ENCODE measurements around the gene GM2A. TPM values are rescaled to one million over a fixed set of nuclear protein-coding genes. Genes with fewer than 3 reads are reported as not detected.

The GM2A gene
- total RNA-seq, 1 donor from 2014 or later, result 51.3 TPM

DNA sequence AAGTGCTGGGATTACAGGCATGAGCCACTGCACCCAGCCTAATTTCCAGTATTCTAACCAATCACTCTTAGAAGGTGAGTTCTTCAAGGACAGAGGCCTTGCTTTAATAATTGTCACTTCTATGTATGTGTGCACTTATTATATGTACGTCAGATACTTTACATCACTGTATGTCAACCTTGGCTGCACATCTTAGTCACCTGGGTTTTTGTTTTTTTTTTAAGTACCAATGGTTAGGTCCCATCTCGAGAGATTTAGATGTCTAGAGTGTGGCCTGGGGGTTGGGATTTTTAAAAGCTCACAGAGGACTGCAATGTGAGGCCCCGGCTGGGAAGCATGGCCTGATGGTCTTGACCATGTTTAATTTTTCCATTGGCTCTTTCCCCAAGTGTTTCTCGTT, 9.9 kb upstream of the GM2A start:
- ATAC-seq (ENCODE audit: low read depth) (no peak), DNase-seq (no peak)
- ChIA-PET POLR2A (interaction anchor here (0.6 to 7.4 kb wide), 6 partner anchors 10 to 441 kb away, joined by 3 to 104 read pairs (median 4); partner anchors contain the start of genes CCDC69 and GM2A), CTCF (interaction anchor here (1.4 to 6.8 kb wide), 3 partner anchors 29 to 117 kb away, joined by 4 to 122 read pairs (median 7); no protein-coding TSS in a partner anchor)
- Mint-ChIP-seq H3K27ac (no peak overlapping the region), H3K4me3 (no peak overlapping the region), H3K27me3 (no peaks in the 10 kb centered on the region), H3K36me3 (ENCODE audit: low read depth) (no peaks in the 10 kb centered on the region), H3K4me1 (peaks cover 66% of the 10 kb centered on the region), H3K9me3 (no peaks in the 10 kb centered on the region)
- TF ChIP-seq CTCF (IDR thresholded peaks at IDR 0.05), result no peak
- intact Hi-C loops (cut with micrococcal nuclease), result no loop called here

- Mint-ChIP-seq H3K27ac (no peak overlapping the region), H3K27me3 (no peaks in the 10 kb centered on the region), H3K36me3 (ENCODE audit: low read depth) (no peaks in the 10 kb centered on the region), H3K9me3 (no peaks in the 10 kb centered on the region), H3K4me1 (peaks cover 62% of the 10 kb centered on the region), H3K4me3 (no peak overlapping the region)
- DNase-seq (no peak), ATAC-seq (ENCODE audit: low read depth) (no peak)
- no peak for TF ChIP-seq CTCF (IDR thresholded peaks at IDR 0.05)
- ChIA-PET POLR2A (interaction anchor here (1.0 to 7.4 kb wide), 4 partner anchors 9 to 164 kb away, joined by 3 to 104 read pairs (median 22); partner anchors contain the start of gene GM2A), CTCF (interaction anchor here (1.4 kb wide), 1 partner anchor 118 kb away, joined by 7 read pairs; no protein-coding TSS in a partner anchor)
- intact Hi-C loops (cut with micrococcal nuclease), result no loop called here
Observed at GRCh38 chr5:151243564-151243963, 9.4 kb upstream of the GM2A start.

DNA sequence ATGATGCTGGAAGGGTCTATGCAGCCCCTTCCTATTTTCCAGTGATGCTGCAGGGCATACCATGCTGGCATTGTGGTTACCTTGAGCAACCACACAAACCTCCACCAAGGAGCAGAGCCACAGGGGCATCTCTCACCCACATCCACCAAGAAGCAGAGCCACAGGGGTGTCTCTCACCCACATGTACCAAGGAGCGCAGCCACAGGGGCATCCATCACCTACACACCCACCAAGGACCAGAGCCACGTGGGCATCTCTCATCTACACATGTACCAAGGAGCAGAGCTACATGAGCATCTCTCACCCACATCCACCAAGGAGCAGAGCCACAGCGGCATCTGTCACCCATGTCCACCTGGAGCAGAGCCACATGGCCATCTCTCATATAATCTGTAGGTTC, 8.8 kb upstream of the GM2A start:
- Mint-ChIP-seq H3K36me3 (ENCODE audit: low read depth) (no peaks in the 10 kb centered on the region), H3K27me3 (no peaks in the 10 kb centered on the region), H3K9me3 (no peaks in the 10 kb centered on the region), H3K4me3 (no peak overlapping the region), H3K4me1 (peaks cover 56% of the 10 kb centered on the region), H3K27ac (no peak overlapping the region)
- ATAC-seq (ENCODE audit: low read depth) (no peak), DNase-seq (no peak)
- no peak for TF ChIP-seq CTCF (IDR thresholded peaks at IDR 0.05)
- intact Hi-C loops (cut with micrococcal nuclease), result no loop called here
- ChIA-PET CTCF (no interaction called here), POLR2A (no interaction called here)

DNA sequence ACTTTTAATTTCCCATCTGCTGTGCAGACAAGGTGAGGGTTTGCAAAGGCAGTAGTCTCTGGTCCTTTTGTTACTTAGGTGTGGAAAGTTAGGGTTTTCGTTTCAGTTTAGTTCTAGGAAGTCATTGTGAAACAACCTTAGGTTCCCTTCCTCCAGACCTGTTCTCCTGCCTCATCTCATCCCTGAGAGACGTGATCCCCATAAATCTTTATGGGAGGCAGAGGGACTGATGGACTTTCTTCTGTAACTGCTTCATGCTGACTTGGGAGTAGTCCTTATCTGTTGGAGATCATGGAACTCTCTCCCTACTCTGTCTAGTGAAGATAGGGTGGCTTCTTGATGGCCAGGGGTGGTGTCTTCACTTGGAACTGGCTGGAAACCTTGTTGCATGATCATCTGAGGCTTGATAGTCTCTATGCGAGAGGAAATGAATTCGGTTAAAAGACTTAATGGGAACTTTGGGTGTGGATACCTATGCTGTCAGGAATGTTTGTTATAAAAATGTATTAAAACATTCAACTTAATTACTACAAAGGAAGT, 7.2 kb upstream of the GM2A start:
- ChIA-PET POLR2A (no interaction called here), CTCF (no interaction called here)
- intact Hi-C loops (cut with micrococcal nuclease), result no loop called here
- Mint-ChIP-seq H3K36me3 (ENCODE audit: low read depth) (no peaks in the 10 kb centered on the region), H3K4me3 (no peak overlapping the region), H3K27ac (no peak overlapping the region), H3K9me3 (no peaks in the 10 kb centered on the region), H3K4me1 (peaks cover 44% of the 10 kb centered on the region), H3K27me3 (no peaks in the 10 kb centered on the region)
- no peak for TF ChIP-seq CTCF (IDR thresholded peaks at IDR 0.05)
- DNase-seq (no peak), ATAC-seq (ENCODE audit: low read depth) (no peak)

DNA sequence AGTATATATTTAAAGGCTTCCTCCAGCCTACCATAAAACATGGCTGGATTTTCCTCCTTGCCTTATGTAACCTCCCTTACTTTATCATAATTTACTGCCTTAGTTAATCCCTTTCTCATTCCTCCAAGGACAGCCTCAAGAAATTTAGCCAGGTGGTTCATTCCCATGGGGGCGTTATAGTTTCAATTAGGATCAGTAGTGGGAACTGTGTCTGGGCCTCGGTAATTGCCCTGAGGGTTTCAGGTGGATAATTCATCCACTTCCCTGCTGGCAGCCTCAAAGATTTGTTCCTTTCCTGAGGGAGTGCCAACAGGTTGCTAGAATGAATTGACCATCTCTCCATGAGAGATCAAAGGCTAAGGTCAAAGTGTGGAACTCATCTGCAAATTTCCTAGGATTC, 4.3 kb upstream of the GM2A start:
- ATAC-seq (ENCODE audit: low read depth) (no peak), DNase-seq (no peak)
- no peak for TF ChIP-seq CTCF (IDR thresholded peaks at IDR 0.05)
- Mint-ChIP-seq H3K36me3 (ENCODE audit: low read depth) (peaks cover 10% of the 10 kb centered on the region), H3K9me3 (no peaks in the 10 kb centered on the region), H3K27ac (no peak overlapping the region), H3K4me3 (no peak overlapping the region), H3K27me3 (no peaks in the 10 kb centered on the region), H3K4me1 (peaks cover 35% of the 10 kb centered on the region)
- ChIA-PET POLR2A (no interaction called here), CTCF (interaction anchor here (1.2 kb wide), 1 partner anchor 123 kb away, joined by 3 read pairs; no protein-coding TSS in a partner anchor)
- intact Hi-C loops (cut with micrococcal nuclease), result no loop called here

Measured in activated B cell treated with CpG ODN at 0.5 μM for 24 hours (primary cell).